ENCODE results near the gene GAD2. TPM values are rescaled to one million over a fixed set of nuclear protein-coding genes. Genes with fewer than 3 reads are reported as not detected.

The GAD2 gene
- total RNA-seq, 3 donors from 2014 or later (not counting 1 experiment from before 2014, with no cell fraction given): not detected

DNA sequence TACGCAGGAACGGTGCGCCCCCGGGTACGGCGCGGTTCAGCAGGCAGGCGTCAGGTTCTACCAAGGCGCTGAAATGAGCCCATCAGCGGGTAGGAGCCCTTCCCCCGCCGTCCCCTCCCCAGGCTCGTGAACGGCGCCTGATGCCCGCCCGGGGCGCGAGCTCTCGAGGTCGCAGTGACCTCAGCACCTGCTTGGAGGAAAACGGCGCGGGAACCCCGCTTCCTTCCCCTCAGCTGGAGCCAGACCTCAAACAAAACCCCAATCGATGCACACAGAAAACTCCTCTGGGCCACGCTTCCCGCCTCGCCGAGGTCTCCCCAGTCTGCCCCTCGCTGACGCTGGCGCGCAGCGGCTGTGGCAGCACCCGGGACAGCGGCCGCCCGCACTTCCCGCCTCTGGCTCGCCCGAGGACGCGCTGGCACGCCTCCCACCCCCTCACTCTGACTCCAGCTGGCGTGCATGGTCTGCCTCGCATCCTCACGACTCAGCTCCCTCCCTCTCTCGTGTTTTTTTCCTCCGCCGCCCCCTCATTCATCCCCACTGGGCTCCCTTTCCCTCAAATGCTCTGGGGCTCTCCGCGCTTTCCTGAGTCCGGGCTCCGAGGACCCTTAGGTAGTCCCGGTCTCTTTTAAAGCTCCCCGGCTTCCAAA, 514 bp upstream of the GAD2 start:
- peak overlapping the region; percentile 52 for H3K4me3 Mint-ChIP-seq
- H3K9me3 ChIP-seq (ENCODE audit: control insufficient read depth, insufficient read depth, low read length): no peaks in the 10 kb centered on the region
- no peak overlapping the region for H3K27ac ChIP-seq (ENCODE audit: low read length)
- H3K36me3 Mint-ChIP-seq: no peaks in the 10 kb centered on the region
- TF ChIP-seq, protein P1, sequence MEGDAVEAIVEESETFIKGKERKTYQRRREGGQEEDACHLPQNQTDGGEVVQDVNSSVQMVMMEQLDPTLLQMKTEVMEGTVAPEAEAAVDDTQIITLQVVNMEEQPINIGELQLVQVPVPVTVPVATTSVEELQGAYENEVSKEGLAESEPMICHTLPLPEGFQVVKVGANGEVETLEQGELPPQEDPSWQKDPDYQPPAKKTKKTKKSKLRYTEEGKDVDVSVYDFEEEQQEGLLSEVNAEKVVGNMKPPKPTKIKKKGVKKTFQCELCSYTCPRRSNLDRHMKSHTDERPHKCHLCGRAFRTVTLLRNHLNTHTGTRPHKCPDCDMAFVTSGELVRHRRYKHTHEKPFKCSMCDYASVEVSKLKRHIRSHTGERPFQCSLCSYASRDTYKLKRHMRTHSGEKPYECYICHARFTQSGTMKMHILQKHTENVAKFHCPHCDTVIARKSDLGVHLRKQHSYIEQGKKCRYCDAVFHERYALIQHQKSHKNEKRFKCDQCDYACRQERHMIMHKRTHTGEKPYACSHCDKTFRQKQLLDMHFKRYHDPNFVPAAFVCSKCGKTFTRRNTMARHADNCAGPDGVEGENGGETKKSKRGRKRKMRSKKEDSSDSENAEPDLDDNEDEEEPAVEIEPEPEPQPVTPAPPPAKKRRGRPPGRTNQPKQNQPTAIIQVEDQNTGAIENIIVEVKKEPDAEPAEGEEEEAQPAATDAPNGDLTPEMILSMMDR (IDR thresholded peaks at IDR 0.05): no peak
- H3K4me3 ChIP-seq (ENCODE audit: low read length): no peak overlapping the region
- peaks cover 8 to 17% of the 10 kb centered on the region in 2 donors for H3K4me1 Mint-ChIP-seq
- no peaks in the 10 kb centered on the region for H3K9me3 Mint-ChIP-seq
- peaks cover 14% of the 10 kb centered on the region for H3K4me1 ChIP-seq (ENCODE audit: control insufficient read depth, insufficient read depth, low read length)
- intact Hi-C loops (cut with micrococcal nuclease): no loop called here
- H3K27me3 ChIP-seq (ENCODE audit: control insufficient read depth, insufficient read depth, low read length): peaks cover 48% of the 10 kb centered on the region
- H3K27me3 Mint-ChIP-seq (ENCODE audit: low read depth in 2 of 2): peaks cover 67 to 68% of the 10 kb centered on the region in 2 donors
- 1% methylated on average over 57 of the region's 57 CpGs for whole genome bisulfite sequencing (ENCODE audit: insufficient coverage)
- H3K36me3 ChIP-seq (ENCODE audit: control insufficient read depth, insufficient read depth, low read length): no peaks in the 10 kb centered on the region
- no peak overlapping the region for H3K27ac Mint-ChIP-seq
- DNase-seq (peak in 1 of 2 donors; percentile 6), ATAC-seq (no peak)

DNA sequence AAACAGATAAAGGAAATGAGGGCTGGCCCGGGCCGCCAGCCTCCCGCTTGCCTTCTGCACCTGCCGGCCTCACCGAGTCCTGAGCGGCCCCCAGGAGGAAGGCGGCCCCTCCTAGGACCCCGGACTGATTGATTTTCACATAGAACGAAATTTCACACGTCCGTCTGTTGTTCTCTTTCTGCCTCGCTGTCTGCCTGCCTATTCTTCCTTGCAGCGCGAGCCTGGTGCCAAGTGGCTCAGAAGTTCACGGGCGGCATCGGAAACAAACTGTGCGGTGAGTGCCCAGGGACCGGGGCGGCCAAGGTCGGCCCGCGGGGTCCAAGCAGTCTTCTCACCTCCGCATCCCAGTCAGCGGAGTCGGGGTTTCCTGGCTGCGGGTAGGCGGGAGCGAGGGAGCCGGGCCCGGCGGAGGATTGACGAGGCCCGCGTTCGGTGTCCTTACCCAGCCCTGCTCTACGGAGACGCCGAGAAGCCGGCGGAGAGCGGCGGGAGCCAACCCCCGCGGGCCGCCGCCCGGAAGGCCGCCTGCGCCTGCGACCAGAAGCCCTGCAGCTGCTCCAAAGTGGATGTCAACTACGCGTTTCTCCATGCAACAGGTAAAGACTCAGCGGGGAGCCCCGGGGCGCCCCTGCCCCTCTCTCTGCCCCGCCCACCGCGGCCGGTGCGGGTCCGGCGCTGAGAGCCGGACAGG, 967 bp downstream of the GAD2 start:
- Histone ChIP-seq H3K4me3 (ENCODE audit: low read length) (no peak overlapping the region), H3K4me1 (ENCODE audit: control insufficient read depth, insufficient read depth, low read length) (peaks cover 14% of the 10 kb centered on the region), H3K27me3 (ENCODE audit: control insufficient read depth, insufficient read depth, low read length) (peaks cover 45% of the 10 kb centered on the region), H3K36me3 (ENCODE audit: control insufficient read depth, insufficient read depth, low read length) (no peaks in the 10 kb centered on the region), H3K9me3 (ENCODE audit: control insufficient read depth, insufficient read depth, low read length) (no peaks in the 10 kb centered on the region), H3K27ac (ENCODE audit: low read length) (no peak overlapping the region)
- Mint-ChIP-seq H3K27me3 (ENCODE audit: low read depth in 2 of 2) (peaks cover 72 to 81% of the 10 kb centered on the region in 2 donors), H3K9me3 (no peaks in the 10 kb centered on the region), H3K4me3 (no peak overlapping the region), H3K27ac (no peak overlapping the region), H3K36me3 (no peaks in the 10 kb centered on the region), H3K4me1 (peaks cover 8 to 17% of the 10 kb centered on the region in 2 donors)
- no peak for DNase-seq
- intact Hi-C loops (cut with micrococcal nuclease): no loop called here
- ATAC-seq: no peak
- WGBS (ENCODE audit: insufficient coverage): 3% methylated on average over 64 of the region's 64 CpGs
- TF ChIP-seq, protein P1 (IDR thresholded peaks at IDR 0.05): no peak

DNA sequence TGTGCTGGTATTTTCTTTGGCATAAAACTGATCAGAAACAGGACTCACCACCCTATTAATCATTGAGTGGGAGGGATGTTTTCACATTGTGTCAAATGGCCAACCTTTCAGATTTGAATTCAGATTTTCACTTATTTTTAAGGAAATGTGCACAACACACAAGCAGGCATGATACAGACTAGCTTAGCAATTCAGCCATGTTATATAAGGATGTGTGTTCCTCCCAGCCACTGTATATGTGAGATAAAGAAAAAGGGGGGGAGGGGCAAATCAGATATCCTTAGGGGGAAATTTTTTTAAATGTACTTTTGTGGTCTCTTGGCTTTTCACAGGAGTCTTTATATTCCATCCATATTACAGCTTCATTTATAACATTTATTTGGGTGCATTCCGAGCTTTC, 3.1 kb downstream of the GAD2 start:
- Histone ChIP-seq H3K9me3 (ENCODE audit: control insufficient read depth, insufficient read depth, low read length) (no peaks in the 10 kb centered on the region), H3K4me1 (ENCODE audit: control insufficient read depth, insufficient read depth, low read length) (peaks cover 11% of the 10 kb centered on the region), H3K27ac (ENCODE audit: low read length) (no peak overlapping the region), H3K27me3 (ENCODE audit: control insufficient read depth, insufficient read depth, low read length) (peaks cover 28% of the 10 kb centered on the region), H3K4me3 (ENCODE audit: low read length) (no peak overlapping the region), H3K36me3 (ENCODE audit: control insufficient read depth, insufficient read depth, low read length) (no peaks in the 10 kb centered on the region)
- ATAC-seq (no peak), DNase-seq (no peak)
- no peaks in the 10 kb centered on the region for H3K9me3 Mint-ChIP-seq
- peaks cover 8 to 17% of the 10 kb centered on the region in 2 donors for H3K4me1 Mint-ChIP-seq
- H3K27ac Mint-ChIP-seq: no peak overlapping the region
- peaks cover 66 to 86% of the 10 kb centered on the region in 2 donors for H3K27me3 Mint-ChIP-seq (ENCODE audit: low read depth in 2 of 2)
- H3K36me3 Mint-ChIP-seq: no peaks in the 10 kb centered on the region
- intact Hi-C loops (cut with micrococcal nuclease): no loop called here
- H3K4me3 Mint-ChIP-seq: no peak overlapping the region
- WGBS (ENCODE audit: insufficient coverage): 70% methylated on average over 1 of the region's 1 CpG
- TF ChIP-seq, protein P1 (IDR thresholded peaks at IDR 0.05): no peak

All from natural killer cell (primary cell).